Activated T-helper 2 cell treated with anti-CD3 and anti-CD28 coated beads, Interferon-gamma antibody, Interleukin-2, Interleukin-4, amounts not matched to agents 10 μg/mL and 5 μg/mL and 100 μg/mL, durations not matched to agents 14 hours and 24 hours and 36 hours (primary cell): ENCODE results near the gene MAMSTR. TPM values are rescaled to one million over a fixed set of nuclear protein-coding genes. Genes with fewer than 3 reads are reported as not detected.
"Not testable (repeated sequence)": the region's sequence is repeated elsewhere in the genome, so short reads cannot be mapped to it uniquely, and the experiment has no call there.

Experiments used
- DNase-seq: peaks from one replicate; pipeline ENCODE4 v3.0.0; 2021; ENCODE audit warnings: low spot score
- H3K27ac Mint-ChIP-seq: one replicate; pipeline ENCODE4 v1.8.0; 2021; ENCODE audit warnings: mixed read lengths
- H3K27me3 Mint-ChIP-seq: one replicate; pipeline ENCODE4 v1.8.0; 2021; ENCODE audit warnings: low read depth, mixed read lengths
- H3K36me3 Mint-ChIP-seq: one replicate; pipeline ENCODE4 v1.8.0; 2021; ENCODE audit warnings: low read depth, mixed read lengths
- H3K4me1 Mint-ChIP-seq: one replicate; pipeline ENCODE4 v1.8.0; 2021; ENCODE audit warnings: low read depth, mixed read lengths
- H3K4me3 Mint-ChIP-seq: one replicate; pipeline ENCODE4 v1.8.0; 2021; ENCODE audit warnings: low read depth, mild to moderate bottlenecking, moderate library complexity, mixed read lengths
- H3K9me3 Mint-ChIP-seq: one replicate; pipeline ENCODE4 v1.8.0; 2021; ENCODE audit warnings: mixed read lengths
- intact Hi-C: fragments of 100-400 bp; cut with micrococcal nuclease; formaldehyde crosslinking; loops from one replicate; pipeline ENCODE4 v1.15.1; 2023
- total RNA-seq: library from RNA; stranded (reverse); gene quantifications from 2 replicates; pipeline ENCODE4 v1.2.3, GENCODE V29; 2022

MAMSTR gene
- total RNA-seq, 1 donor from 2014 or later, result 1.2 TPM

DNA sequence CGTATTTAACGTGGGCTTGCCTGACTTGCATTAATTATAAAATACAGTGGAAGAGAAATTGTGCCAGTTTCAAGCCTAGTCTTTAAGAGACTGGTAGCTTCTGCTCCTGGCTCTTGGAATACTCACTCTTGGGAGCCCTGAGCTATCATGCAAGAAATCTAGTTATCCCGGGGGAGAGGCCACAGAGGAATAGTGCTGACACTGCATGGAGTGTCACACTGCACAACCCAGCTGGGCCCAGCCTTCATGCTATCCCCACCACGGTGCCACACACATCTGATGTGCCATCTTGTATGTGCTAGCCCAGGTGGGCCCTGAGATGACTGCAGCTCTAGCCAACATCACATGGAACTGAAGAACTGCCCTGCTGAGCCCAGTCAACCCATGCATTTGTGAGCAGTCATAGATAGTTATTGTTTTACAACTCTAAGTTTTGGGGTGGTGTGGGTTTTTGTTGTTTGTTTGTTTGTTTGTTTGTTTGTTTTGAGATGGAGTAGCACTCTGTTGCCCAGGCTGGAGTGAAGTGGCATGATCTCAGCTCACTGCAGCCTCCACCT, 8.3 kb downstream of the MAMSTR start:
- peaks cover 6% of the 10 kb centered on the region for H3K4me1 Mint-ChIP-seq
- H3K9me3 Mint-ChIP-seq, result no peaks in the 10 kb centered on the region
- no peak for DNase-seq
- no peak overlapping the region for H3K4me3 Mint-ChIP-seq
- H3K27me3 Mint-ChIP-seq, result no peaks in the 10 kb centered on the region
- intact Hi-C loops, result no loop called here
- H3K36me3 Mint-ChIP-seq, result peaks cover 3% of the 10 kb centered on the region
- no peak overlapping the region for H3K27ac Mint-ChIP-seq

DNA sequence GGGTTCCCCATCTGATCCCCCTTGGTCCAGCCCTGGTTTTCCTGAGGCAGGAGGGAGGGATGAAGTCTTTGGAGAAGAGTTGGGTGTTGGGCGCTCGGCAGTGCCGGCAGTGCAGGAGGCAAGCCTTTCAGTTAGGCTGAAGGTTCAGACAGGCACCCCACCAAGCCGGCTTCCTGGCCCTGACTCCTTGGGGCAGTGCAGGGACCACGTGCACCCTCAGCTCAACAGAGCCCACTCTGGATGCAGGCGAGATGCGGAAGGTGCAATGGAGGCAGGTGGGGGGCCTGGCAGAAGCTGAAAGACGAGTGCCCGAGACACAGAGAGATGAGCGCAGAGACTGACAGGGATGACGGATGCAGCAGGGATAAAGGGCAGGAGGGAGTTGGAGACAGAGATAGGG, 11.1 kb downstream of the MAMSTR start:
- Mint-ChIP-seq H3K27me3 (no peaks in the 10 kb centered on the region), H3K36me3 (peaks cover 3% of the 10 kb centered on the region), H3K4me3 (no peak overlapping the region), H3K27ac (no peak overlapping the region), H3K4me1 (no peaks in the 10 kb centered on the region), H3K9me3 (no peaks in the 10 kb centered on the region)
- intact Hi-C loops, result no loop called here
- DNase-seq, result no peak

DNA sequence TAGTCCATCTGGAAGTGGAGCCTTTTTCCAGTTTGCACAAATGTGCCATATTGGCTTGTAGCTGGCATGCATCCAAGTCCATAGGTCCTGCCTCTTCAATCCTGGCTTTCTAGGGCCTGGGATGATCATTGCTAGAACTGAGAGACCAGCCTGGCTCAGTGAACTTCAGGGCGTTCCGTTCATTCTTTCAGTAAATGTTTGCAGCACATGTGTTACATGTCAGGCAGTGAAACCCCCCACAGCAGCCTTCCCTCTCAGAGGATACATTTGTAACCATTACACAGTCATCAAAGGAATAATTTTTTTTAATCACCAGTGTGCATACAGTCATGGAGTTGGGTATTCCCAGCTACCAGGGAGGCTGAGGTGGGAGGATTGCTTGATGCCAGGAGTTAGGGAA, 14.1 kb downstream of the MAMSTR start:
- no peak for DNase-seq
- H3K27me3 Mint-ChIP-seq, result no peaks in the 10 kb centered on the region

DNA sequence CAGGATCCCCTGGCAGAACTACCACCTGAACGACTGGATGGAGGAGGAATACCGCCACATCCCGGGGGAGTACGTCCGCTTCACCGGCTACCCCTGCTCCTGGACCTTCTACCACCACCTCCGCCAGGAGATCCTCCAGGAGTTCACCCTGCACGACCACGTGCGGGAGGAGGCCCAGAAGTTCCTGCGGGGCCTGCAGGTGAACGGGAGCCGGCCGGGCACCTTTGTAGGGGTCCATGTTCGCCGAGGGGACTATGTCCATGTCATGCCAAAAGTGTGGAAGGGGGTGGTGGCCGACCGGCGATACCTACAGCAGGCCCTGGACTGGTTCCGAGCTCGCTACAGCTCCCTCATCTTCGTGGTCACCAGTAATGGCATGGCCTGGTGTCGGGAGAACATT, 16.2 kb downstream of the MAMSTR start:
- DNase-seq, result no peak
- Mint-ChIP-seq H3K9me3 (no peaks in the 10 kb centered on the region), H3K4me1 (no peaks in the 10 kb centered on the region), H3K27ac (no peak overlapping the region), H3K4me3 (no peak overlapping the region), H3K27me3 (no peaks in the 10 kb centered on the region), H3K36me3 (peaks cover 3% of the 10 kb centered on the region)
- intact Hi-C loops, result no loop called here

More for the DNA sequence above, 14.1 kb downstream of the MAMSTR start:
- intact Hi-C loops, result no loop called here
- H3K36me3 Mint-ChIP-seq, result peaks cover 3% of the 10 kb centered on the region
- no peak overlapping the region for H3K4me3 Mint-ChIP-seq
- H3K4me1 Mint-ChIP-seq, result no peaks in the 10 kb centered on the region
- no peak overlapping the region for H3K27ac Mint-ChIP-seq
- no peaks in the 10 kb centered on the region for H3K9me3 Mint-ChIP-seq

DNA sequence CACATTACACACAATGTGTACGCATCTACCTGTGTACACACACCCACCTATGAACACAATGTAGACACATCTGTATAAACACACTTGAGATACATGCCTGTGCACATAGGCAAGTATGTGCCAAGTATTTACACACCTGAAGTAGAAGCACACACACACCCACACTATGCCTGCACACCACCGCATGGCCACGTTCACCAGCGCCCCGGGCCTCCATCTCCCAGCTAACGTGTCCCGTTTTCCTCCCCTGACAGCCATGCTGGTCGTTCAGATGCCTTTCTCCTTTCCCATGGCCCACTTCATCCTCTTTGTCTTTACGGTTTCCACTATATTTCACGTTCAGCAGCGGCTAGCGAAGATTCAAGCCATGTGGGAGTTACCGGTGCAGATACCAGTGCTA, 16.8 kb downstream of the MAMSTR start:
- Mint-ChIP-seq H3K9me3 (no peaks in the 10 kb centered on the region), H3K4me1 (no peaks in the 10 kb centered on the region)

DNA sequence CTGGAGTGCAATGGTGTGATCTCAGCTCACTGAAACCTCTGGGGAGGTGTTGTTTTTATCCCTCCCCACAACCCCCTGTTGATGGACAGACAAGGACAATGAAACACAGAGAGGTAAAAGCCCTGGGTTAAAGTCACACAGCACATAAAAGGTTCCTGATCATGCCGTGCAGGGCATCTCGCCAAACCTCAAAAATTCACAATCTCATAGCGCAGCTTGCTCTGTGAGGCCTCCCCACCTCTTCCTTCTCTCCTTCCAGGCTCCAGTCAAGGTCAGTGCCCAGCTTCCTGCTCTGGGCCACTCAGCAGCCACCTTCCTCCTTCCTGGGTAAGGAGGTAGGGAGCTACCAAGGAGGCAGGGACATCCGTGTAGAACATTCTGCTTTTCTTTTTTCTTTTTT, 21.5 kb downstream of the MAMSTR start:
- intact Hi-C loops, result no loop called here
- no peak overlapping the region for H3K27ac Mint-ChIP-seq
- H3K36me3 Mint-ChIP-seq, result no peaks in the 10 kb centered on the region
- no peak for DNase-seq
- H3K9me3 Mint-ChIP-seq, result no peaks in the 10 kb centered on the region
- H3K4me1 Mint-ChIP-seq, result no peaks in the 10 kb centered on the region
- peaks cover 13% of the 10 kb centered on the region for H3K27me3 Mint-ChIP-seq
- no peak overlapping the region for H3K4me3 Mint-ChIP-seq

More for the DNA sequence above, 16.8 kb downstream of the MAMSTR start:
- intact Hi-C loops, result no loop called here
- no peak for DNase-seq
- Mint-ChIP-seq H3K27me3 (no peaks in the 10 kb centered on the region), H3K4me3 (no peak overlapping the region), H3K27ac (no peak overlapping the region), H3K36me3 (peaks cover 3% of the 10 kb centered on the region)

DNA sequence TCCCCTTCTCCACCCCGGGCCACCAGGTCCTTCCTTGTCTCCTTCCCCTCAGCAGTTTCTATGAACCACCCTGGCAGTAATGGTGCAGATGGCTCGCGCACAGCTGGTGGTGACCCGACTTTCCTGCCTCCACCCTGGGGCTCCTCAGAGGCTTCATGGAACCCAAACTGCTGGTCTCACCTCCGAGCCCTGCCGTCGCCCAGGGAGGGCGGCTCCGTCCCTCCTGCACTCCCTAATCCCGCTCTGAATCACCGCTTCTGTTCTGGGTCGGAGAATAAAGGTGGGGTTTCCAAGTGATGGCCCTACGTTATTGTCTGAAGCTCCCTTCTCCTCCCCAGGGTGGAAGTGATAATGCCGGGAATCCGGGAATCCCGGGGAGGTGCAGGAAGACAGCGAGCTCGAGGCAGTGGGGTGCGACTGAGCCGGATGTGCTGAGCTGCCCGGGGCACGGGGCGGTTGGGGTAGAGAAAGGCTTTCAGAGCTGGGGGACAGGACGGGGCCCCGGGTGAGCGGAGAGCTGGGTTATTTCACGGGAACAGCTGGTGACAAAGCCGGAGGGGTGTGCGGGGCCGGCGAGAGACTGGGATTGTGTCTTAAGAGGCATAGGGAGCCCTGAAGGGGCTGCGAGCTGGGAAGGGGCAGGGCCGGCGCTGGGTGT, 23.0 kb downstream of the MAMSTR start:
- intact Hi-C loops, result no loop called here
- H3K27ac Mint-ChIP-seq, result no peak overlapping the region
- DNase-seq, result no peak
- peaks cover 13% of the 10 kb centered on the region for H3K27me3 Mint-ChIP-seq
- no peak overlapping the region for H3K4me3 Mint-ChIP-seq
- no peaks in the 10 kb centered on the region for H3K9me3 Mint-ChIP-seq
- no peaks in the 10 kb centered on the region for H3K36me3 Mint-ChIP-seq
- no peaks in the 10 kb centered on the region for H3K4me1 Mint-ChIP-seq

DNA sequence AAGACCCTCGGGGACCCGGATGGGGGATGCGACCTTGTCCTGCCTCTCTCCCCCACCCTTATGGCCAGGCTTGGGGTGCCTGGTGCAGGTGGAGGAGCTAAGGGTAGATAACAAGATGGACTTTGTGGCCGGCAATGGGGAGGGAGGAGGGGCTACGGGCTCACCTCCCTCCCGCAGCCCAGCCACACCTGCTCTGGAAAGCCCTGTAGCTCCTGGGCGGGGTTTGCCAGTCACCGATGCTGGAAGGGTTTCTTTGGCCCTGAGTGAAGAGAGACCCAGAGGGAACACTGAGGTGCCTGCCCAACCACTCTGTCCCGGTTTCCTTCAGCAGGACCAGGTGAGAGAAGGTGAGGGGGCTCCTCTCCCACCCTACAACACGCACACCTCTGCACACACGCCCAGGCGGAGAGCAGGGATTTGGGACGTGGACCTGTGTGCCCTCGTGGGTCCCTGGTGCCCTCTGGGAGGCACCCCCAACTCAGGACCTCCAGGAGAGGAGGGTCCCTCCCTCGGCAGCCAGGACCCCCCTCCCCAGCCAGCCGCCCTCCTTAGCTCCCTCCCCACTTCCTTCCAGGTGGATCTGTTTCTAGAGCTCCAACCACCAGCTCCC, 23.7 kb downstream of the MAMSTR start, which contains the start of gene FUT2:
Gene FUT2, plus strand, starts transcription at position 229 of the 610 bp plus-strand sequence. CDS start 6,986 bp downstream, outside the sequence.
- H3K36me3 Mint-ChIP-seq, result no peaks in the 10 kb centered on the region
- H3K4me1 Mint-ChIP-seq, result no peaks in the 10 kb centered on the region
- no peak for DNase-seq
- H3K4me3 Mint-ChIP-seq, result no peak within 1 kb of the TSS
- H3K9me3 Mint-ChIP-seq, result no peaks in the 10 kb centered on the region
- H3K27ac Mint-ChIP-seq, result no peak within 1 kb of the TSS
- intact Hi-C loops, result no loop called here
- peaks cover 13% of the 10 kb centered on the region for H3K27me3 Mint-ChIP-seq

DNA sequence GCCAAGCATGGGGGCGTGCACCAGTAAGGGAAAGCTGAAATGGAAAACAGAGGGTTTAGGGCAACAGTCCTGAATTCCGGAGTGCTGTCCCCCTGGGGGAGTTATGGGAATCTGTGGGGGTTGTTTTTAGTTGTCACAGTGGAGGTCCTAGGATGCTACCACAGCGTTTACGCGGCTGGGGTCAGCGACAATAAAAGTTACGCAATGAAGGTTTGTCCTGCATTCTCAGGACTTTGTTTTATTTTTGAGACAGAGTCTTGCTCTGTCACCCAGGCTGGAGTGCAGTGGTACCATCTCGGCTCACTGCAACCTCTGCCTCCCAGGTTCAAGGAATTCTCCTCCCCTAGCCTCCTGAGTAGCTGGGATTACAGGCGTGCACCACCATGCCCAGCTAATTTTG, 25.9 kb downstream of the MAMSTR start:
- not testable (repeated sequence) for H3K9me3 Mint-ChIP-seq, H3K4me1 Mint-ChIP-seq

DNA sequence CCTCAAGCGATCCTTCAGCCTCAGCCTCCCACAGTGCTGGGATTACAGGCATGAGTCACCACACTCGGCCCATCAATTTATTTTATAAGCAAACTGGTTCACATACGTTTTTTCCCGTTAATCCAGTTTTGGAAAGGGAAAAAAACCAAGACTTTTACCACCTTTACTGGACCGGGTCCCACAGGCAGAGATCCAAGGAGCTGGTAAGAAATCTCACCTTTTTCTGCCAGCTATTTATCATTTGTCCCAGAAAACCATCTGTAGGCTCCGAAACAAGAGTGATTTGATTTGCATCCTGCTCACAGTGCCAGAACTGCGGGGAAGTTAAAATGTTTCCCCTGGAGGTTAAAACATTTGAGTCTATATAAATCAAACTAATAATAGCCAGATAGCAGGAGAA, 30.1 kb downstream of the MAMSTR start:
- Mint-ChIP-seq H3K4me3 (no peak overlapping the region), H3K27me3 (peaks cover 4% of the 10 kb centered on the region), H3K9me3 (no peaks in the 10 kb centered on the region), H3K27ac (no peak overlapping the region), H3K36me3 (no peaks in the 10 kb centered on the region), H3K4me1 (no peaks in the 10 kb centered on the region)
- DNase-seq, result no peak
- intact Hi-C loops, result no loop called here

More for the DNA sequence above, 25.9 kb downstream of the MAMSTR start:
- H3K36me3 Mint-ChIP-seq, H3K27ac Mint-ChIP-seq, DNase-seq, H3K4me3 Mint-ChIP-seq, intact Hi-C loops: not testable (repeated sequence)
- H3K27me3 Mint-ChIP-seq, result peaks cover 13% of the 10 kb centered on the region

DNA sequence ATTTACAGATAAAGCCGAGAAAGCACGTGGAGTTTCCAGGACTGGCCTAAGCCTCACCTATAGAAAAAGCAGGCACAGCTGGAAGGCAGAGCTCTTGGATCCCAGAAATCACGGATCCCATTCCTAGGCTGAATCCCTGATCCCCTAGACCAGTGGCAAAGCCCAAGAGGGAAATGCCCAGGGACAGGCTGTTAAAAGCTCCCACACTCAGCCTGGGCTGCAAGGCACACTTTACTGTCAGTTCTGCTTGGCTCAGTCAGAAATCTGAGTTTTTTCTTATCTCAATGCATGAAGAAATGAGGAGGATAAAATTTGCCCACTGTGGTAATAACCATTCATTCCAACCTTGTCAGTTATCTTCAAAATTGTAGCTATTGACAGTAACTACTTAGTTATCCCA, 31.7 kb downstream of the MAMSTR start:
- Mint-ChIP-seq H3K27ac (no peak overlapping the region), H3K36me3 (no peaks in the 10 kb centered on the region), H3K4me1 (no peaks in the 10 kb centered on the region), H3K27me3 (no peaks in the 10 kb centered on the region), H3K4me3 (no peak overlapping the region), H3K9me3 (no peaks in the 10 kb centered on the region)
- DNase-seq, result no peak
- intact Hi-C loops, result no loop called here

DNA sequence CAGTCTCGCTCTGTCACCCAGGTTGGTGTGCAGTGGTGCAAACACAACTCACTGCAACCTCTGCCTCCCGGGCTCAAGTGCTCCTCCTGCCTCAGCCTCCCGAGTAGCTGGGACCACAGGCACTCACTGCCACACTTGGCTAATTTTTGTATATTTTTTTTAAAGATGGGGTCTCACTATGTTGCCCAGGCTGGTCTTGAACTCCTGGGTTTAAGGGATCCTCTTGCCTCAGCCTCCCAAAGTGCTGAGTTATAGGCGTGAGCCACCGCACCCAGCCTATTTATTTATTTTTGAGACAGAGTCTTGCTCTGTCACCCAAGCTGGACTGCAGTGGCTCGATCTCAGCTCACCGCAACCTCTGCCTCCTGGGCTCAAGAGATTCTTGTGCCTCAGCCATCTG, 32.9 kb downstream of the MAMSTR start:
- intact Hi-C loops, H3K27me3 Mint-ChIP-seq, H3K4me3 Mint-ChIP-seq, H3K36me3 Mint-ChIP-seq, H3K9me3 Mint-ChIP-seq, DNase-seq, H3K4me1 Mint-ChIP-seq, H3K27ac Mint-ChIP-seq: not testable (repeated sequence)

DNA sequence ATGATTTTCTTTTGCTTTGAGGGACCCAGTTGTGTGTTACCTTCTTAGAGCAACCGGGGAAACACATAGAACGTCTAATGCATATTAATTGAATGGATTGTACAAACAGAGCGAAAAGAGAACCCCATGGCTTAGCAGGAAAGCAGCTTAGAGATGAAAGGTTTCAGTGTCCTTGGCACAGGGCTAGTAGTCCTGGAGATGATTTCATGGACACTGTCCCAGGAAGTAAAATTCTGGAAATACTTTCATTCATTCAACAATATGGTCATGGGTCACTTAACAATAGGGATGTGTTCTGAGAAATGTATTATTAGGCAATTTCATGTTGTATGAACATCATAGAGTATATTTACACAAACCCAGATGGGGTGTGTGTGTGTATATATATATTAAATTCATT, 33.4 kb downstream of the MAMSTR start:
- H3K4me1 Mint-ChIP-seq, result no peaks in the 10 kb centered on the region
- no peak overlapping the region for H3K4me3 Mint-ChIP-seq
- intact Hi-C loops, result no loop called here
- H3K9me3 Mint-ChIP-seq, result no peaks in the 10 kb centered on the region
- no peaks in the 10 kb centered on the region for H3K36me3 Mint-ChIP-seq
- no peak overlapping the region for H3K27ac Mint-ChIP-seq
- H3K27me3 Mint-ChIP-seq, result no peaks in the 10 kb centered on the region
- DNase-seq, result no peak
